ENCODE data around the gene RNF167.
"Not testable (repeated sequence)": the region's sequence is repeated elsewhere in the genome, so short reads cannot be mapped to it uniquely, and the experiment has no call there.

Gene RNF167

DNA sequence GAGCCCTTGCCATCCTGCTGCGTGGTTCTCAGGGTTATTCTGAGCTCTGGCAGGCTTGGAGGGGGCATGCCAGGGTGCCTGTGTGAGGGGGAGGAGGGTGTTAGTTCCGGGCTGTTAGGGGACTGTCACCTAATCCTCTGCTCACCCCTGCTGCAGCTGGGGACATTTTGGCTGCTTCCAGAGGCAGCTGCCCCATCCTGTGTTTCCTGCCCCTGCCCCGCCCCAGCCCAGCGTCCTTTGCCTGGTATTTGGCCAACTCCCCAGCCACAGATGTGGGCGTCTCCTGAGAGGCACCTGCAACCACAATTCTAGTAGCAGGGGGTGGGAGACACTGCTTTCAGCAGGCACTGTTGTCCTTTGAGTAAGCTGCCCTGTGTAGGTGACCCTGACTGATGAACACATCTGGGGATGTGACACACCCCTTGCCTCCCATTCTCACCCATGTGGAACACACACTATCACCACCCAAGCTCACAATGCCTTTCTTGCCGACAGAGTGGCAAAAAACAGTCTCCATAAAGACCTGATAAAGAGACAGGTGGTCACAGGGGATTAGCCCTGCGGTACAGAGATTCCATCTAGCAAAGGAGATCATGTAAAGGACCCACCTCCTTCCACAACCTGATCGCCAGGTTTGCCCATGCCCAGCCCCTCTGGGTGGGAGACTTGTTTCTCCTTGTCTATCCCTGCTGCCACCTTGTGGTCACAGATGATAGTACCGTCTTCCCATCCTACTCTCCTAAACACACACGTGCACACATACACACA, 36.8 kb upstream of the RNF167 start, which contains the start of gene CHRNE:
TSS of gene CHRNE (minus strand) at position 48 of the 768 bp plus-strand sequence. CDS start at position 13, 35 bp downstream.
- peak; percentile 64 for DNase-seq (ENCODE audit: low read depth)
- H3K4me3 ChIP-seq (ENCODE audit: low read depth, low read length), result no peak within 1 kb of the TSS
- TF ChIP-seq CTCF (IDR thresholded peaks at IDR 0.05; ENCODE audit: low read depth, low read length, missing control alignments), result peak; percentile 87

DNA sequence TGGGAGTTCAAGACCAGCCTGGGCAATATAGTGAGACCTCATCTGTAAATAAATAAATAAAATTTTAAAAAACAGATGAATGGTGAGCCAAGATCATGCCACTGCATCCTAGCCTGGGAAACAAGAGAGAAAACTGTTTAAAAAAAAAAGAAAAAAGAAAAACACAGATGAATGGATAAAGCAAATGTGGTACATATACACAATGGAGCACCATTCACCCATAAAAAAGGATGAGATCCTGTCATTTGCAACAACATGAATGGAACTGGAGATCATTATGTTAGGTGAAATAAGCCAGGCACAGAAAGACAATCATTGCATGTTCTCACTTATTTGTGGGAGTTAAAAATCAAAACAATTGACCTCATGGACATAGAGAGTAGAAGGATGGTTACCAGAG, 33.4 kb upstream of the RNF167 start:
- DNase-seq (ENCODE audit: low read depth); H3K4me3 ChIP-seq (ENCODE audit: low read depth, low read length): not testable (repeated sequence)

DNA sequence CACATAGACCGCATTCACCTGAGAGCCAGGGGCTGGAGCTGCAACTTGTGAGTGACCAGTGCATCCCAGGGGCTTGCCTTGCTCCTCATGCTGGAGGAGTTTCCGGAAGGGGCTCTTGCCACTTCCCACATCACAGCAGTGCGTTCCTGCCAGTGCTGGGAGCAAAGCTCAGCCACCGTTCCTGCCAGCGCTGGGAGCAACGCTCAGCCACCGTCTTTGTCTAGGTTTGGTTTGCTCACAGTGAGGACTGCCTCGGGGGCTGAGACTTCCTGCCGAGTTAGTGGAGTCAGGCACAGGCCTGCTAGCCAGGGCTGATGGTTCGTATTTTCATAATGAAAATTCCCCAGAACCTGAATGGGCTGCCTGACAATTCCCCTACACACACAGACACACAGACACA, 31.8 kb upstream of the RNF167 start:
- TF ChIP-seq CTCF (IDR thresholded peaks at IDR 0.05; ENCODE audit: low read depth, low read length, missing control alignments), result no peak
- no peak for DNase-seq (ENCODE audit: low read depth)
- H3K4me3 ChIP-seq (ENCODE audit: low read depth, low read length), result no peak overlapping the region

DNA sequence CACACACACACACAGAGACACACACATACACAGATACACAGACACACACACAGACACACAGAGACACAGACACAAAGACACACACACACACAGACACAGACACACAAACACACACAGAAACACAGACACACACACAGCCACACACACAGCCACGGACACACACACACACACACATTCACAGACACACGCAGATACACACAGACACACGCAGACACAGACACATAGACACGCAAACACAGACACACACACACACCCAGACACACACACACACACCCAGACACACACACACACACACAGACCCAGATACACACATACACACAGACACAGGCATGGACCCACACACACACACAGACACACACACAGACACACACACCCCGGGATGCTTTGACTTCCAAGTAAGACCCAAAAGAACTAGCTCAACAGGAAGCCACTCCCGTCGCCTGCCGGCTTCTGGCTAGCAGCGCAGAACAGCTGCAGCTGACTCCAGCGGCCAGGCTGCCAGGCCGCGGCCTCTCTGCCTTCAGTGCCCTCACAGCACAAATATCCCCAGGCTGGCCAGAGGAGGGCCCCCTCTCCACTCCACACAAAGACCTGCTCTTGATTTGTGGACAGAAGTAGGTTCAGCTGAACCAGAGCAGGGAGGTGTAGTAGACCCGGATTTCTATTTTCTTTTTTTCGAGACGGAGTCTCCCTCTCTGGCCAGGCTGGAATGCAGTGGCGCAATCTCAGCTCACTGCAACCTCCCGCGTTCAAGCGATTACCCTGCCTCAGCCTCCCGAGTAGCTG, 31.2 kb upstream of the RNF167 start:
- TF ChIP-seq CTCF (IDR thresholded peaks at IDR 0.05; ENCODE audit: low read depth, low read length, missing control alignments), result peak; percentile 76
- H3K4me3 ChIP-seq (ENCODE audit: low read depth, low read length), result no peak overlapping the region
- DNase-seq (ENCODE audit: low read depth), result peak; percentile 37

DNA sequence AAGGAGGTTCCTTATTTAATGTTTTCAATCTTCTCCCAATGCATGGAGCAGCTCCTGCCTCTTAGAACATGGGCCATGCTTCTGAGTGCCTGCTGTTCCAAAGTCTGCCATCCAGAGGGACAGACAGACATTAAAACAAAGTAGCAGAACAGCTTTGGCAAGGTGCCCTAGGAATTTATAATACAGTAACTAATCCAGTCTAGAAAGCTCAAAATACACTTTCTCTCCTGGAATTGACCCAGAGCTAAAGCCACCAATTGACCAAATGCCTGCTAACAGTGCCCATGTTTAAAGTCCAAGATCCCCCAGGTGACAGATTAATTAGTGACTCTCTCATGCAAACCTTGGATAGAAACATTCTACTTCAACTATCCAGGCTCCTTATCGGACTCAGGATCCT, 26.1 kb upstream of the RNF167 start:
- no peak for TF ChIP-seq CTCF (IDR thresholded peaks at IDR 0.05; ENCODE audit: low read depth, low read length, missing control alignments)
- no peak for DNase-seq (ENCODE audit: low read depth)
- H3K4me3 ChIP-seq (ENCODE audit: low read depth, low read length), result no peak overlapping the region

- not testable (repeated sequence) for DNase-seq (ENCODE audit: low read depth); H3K4me3 ChIP-seq (ENCODE audit: low read depth, low read length)
Measured at GRCh38 chr17:4914551-4914950, 25.5 kb upstream of the RNF167 start.

DNA sequence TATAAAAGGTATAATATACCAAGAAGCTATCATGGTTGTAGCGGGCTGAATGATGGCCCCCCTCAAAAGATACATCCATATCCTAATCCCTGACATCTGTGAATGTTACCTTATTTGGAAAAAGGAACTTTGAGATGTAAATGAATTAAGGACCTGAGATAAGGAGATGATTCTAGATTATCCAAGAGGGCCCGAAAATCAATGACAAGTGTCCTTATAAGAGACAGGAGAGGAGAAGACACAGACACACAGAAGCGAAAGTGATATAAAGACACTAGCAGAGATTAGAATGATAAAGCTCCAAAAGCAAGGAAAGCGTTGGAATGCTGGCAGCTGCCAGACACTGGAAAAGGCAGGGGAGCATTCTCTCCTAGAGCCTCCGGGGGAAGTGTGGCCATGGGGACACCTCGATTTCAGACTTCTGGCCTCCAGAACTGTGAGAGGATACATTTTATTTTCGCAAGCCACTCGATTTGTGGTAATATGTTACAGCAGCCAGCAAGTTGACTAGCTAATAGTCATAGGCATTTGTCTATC, 20.5 kb upstream of the RNF167 start:
- TF ChIP-seq CTCF (IDR thresholded peaks at IDR 0.05; ENCODE audit: low read depth, low read length, missing control alignments), result no peak
- no peak overlapping the region for H3K4me3 ChIP-seq (ENCODE audit: low read depth, low read length)

More for the DNA sequence above, 20.5 kb upstream of the RNF167 start:
- DNase-seq (ENCODE audit: low read depth), result no peak

All from GM12864 (cell line).